ENCODE results near the gene ZBTB16.

DNA sequence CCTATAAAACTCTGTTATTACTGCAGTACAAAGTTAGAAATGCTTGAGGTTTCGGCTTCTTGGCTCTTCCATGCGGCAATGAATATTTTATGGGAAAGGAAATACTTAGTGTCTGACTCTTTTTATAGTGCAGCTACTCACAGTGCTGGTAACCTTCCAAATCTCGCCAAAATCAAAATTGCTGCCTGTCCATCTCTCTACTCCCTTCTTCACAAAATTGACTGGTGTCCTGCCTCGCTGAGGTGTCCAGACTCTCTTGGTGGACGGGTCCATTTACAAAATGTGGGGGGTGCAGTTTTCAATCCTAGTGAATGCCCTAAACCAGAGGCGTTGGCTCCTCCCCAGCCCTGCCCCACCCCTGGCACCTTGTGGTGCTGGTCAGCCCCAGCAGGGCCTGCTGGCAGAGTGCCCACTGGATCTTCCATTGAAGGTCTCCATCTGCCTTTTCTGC is 73.5 kb downstream of the ZBTB16 start:
- no peak for TF ChIP-seq CTCF (IDR thresholded peaks at IDR 0.05; ENCODE audit: low read length)
- TF ChIP-seq EZH2 (optimal IDR thresholded peaks at IDR 0.05; ENCODE audit: low read depth, low read length), result no peak
- no peak for TF ChIP-seq EZH2phosphoT487 (IDR thresholded peaks at IDR 0.05; ENCODE audit: low read length)

Data from MM.1S (cell line).